Astrocyte of the cerebellum (primary cell): ENCODE results near the gene KAT5.
"Not testable (repeated sequence)": the region's sequence is repeated elsewhere in the genome, so short reads cannot be mapped to it uniquely, and the experiment has no call there.

Source experiments
- DNase-seq: peaks from one replicate; pipeline ENCODE4 v3.0.0-alpha.2; 2011; ENCODE audit warnings: low read depth
- H3K4me3 ChIP-seq: 2 replicates; pipeline ENCODE4 v1.5.1; 2011; ENCODE audit warnings: mild to moderate bottlenecking, low read depth, low read length, moderate library complexity
- CTCF ChIP-seq: IDR thresholded peaks from 2 replicates; pipeline ENCODE4 v1.5.1; 2012; ENCODE audit warnings: low read length, low read depth, moderate library complexity, mild to moderate bottlenecking; ENCODE audit errors: missing control alignments
- in situ Hi-C: cut with HindIII; loops from 2 replicates; pipeline ENCODE4 v1.10.0; 2017; ENCODE audit warnings: low sequenced_read_pairs

The KAT5 gene

GRCh38 chr11:65764434-65764833 lies 52.4 kb downstream of the KAT5 start:
- in situ Hi-C loops, result no loop called here
- no peak overlapping the region for H3K4me3 ChIP-seq
- no peak for DNase-seq
- no peak for TF ChIP-seq CTCF

GRCh38 chr11:65766535-65766934 lies 54.5 kb downstream of the KAT5 start:
- no peak for TF ChIP-seq CTCF
- H3K4me3 ChIP-seq, result no peak overlapping the region
- DNase-seq, result peak; percentile 49
- in situ Hi-C loops, result no loop called here

- no peak for TF ChIP-seq CTCF
- DNase-seq, result no peak
- H3K4me3 ChIP-seq, result no peak overlapping the region
- in situ Hi-C loops, result no loop called here
Observed at GRCh38 chr11:65767406-65767805, 55.4 kb downstream of the KAT5 start.

- in situ Hi-C loops, H3K4me3 ChIP-seq, DNase-seq: not testable (repeated sequence)
Observed at GRCh38 chr11:65767806-65768205, 55.8 kb downstream of the KAT5 start.
